GM12873 (cell line): ENCODE data around the gene TRAPPC2.

Experiments
- TF ChIP-seq, protein P1 (sequence below): IDR thresholded peaks from 2 replicates; pipeline ENCODE4 v1.5.1; 2012; ENCODE audit warnings: low read depth, mild to moderate bottlenecking, moderate library complexity, low read length, control low read depth; ENCODE audit not compliant: insufficient read depth; ENCODE audit errors: missing control alignments

TRAPPC2 gene

DNA sequence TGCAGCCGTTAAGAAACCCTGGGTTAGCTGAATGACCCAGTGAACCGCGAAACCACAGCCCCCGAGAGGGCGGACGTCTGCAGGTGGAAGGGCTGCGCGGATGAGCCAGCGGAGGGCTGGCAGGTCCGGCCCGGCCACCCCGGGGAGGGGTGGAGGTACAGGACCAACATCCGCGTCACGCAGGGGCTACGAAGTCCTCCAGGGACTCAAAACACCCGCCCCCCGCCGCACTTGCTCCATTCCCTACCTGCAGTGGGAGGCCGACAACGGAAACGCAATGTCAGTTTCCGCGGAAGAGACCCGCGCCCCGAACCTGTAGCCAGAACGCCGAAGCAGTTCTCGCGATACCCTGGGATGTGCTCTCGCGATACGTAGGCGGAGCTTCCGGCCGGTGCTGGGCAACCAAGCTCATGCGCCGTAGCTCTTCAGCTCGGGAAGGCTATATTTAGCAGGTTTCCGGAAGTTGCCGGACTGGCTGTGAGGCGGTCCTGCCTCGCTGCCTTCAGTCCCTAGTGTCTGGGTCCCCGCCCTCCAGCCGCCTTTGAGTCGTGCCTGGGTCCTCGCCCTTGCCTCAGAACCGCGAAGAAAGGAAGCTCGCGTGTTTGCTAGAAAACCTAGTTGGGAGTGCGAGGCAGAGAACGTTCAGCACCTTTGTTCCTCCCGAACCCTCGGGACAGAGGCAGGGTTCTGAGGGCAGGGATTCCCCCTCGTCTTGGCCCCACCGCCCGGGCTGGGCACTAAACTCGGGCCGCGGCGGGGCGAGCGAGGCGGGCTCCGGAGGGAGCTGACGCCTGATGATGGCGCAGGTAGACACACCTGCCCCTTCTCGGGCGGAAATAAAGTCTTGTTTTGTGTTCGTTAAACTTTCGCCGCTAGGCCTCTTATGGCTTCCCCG lies at the start of gene TRAPPC2, which contains the start of gene OFD1:
TSS of gene TRAPPC2 (minus strand) at position 343 of the 895 bp plus-strand sequence. CDS start 14,657 bp downstream, outside the sequence.
TSS of gene OFD1 (plus strand) at position 471 of the 895 bp plus-strand sequence. CDS start at position 795, 324 bp downstream.
- TF ChIP-seq, protein P1, sequence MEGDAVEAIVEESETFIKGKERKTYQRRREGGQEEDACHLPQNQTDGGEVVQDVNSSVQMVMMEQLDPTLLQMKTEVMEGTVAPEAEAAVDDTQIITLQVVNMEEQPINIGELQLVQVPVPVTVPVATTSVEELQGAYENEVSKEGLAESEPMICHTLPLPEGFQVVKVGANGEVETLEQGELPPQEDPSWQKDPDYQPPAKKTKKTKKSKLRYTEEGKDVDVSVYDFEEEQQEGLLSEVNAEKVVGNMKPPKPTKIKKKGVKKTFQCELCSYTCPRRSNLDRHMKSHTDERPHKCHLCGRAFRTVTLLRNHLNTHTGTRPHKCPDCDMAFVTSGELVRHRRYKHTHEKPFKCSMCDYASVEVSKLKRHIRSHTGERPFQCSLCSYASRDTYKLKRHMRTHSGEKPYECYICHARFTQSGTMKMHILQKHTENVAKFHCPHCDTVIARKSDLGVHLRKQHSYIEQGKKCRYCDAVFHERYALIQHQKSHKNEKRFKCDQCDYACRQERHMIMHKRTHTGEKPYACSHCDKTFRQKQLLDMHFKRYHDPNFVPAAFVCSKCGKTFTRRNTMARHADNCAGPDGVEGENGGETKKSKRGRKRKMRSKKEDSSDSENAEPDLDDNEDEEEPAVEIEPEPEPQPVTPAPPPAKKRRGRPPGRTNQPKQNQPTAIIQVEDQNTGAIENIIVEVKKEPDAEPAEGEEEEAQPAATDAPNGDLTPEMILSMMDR, result peak; percentile 18

DNA sequence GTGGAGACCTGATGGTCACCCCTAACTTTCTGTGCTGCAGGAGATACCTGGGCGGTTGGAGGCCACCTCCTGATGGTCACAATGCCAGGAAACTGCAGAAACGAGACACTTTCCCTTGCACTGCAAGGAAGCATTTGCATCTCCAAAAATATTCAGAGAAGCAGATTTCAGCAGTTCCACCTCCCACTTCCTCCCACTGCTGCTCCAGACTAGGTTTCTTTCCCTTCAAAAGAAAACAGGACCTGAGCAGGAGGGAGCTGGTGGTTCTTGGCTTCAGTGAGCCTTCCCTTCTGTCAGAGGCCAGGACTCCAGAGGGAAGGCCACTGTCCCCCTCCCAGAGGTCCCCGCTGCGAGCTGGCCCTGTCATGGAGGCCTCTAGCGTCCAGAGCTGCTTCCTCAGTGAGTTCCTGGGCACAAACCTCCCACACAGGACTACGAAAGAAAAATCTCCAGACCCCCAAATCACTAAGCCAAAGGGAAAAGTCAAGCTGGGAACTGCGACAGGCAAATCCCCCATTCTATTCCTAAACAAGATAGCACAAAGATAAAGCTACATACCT lies 46.5 kb upstream of the TRAPPC2 start:
- TF ChIP-seq, protein P1, result no peak

DNA sequence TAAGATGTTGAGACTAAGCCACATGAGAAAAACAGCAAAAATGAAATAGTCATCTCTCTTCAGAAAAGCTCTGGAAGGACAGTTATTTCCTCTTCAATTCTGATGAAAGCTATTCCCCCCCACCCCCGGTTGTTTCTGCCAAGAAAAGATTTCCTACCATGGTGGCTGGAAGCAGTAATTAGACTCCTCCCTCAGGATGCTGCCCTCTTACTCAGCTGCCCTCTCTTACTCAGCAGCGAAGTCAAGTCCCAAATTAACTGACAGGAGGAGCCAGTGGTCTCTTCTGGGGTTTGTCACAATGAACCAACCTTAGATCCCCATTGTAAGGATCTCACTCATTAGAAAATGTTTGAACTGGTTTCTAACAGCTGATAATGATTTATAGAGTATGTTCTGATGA lies 44.5 kb upstream of the TRAPPC2 start:
- TF ChIP-seq, protein P1, result no peak

DNA sequence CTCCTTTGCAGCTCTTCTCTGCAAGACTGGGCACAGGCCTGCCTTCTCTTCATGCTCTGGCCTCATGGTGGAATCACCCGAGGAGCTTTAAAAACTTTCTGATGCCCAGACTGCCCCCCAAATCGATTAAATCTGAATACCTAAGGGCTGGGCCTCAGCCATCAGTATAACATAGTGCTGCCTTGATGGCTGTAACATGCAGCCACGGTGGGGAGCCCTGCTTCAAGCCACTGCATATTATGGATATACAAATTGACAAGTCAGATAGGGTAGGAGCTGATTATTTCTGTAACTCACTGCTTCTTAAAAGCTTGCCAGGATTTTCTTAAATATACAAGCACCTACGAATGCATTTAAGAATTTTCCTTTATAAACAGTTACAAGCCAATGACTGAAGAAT lies 42.0 kb upstream of the TRAPPC2 start:
- TF ChIP-seq, protein P1, result no peak

DNA sequence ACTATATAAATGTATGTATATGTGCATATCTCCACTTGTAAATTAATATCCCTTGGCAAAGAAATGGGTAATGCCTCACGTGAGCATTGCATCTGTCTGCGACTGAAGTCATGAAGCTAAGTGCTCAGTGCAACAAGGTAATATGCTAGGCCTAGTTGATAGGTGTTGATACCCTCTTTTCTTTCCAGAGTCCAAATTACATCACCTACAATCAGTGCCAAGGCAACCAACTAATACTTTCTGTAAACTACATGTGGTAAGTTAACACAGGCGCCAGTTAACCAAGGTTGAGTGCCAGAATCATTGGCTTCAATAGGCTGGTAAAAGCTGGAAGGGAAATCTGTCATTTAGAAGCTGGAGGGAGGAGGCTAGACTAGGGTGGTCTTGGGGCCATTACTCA lies 41.4 kb upstream of the TRAPPC2 start:
- TF ChIP-seq, protein P1, result no peak

- TF ChIP-seq, protein P1, result no peak
Measured at GRCh38 chrX:13774696-13775095, 40.3 kb upstream of the TRAPPC2 start.

GRCh38 chrX:13770013-13770535 lies 35.7 kb upstream of the TRAPPC2 start:
- TF ChIP-seq, protein P1, result no peak
